Frontal cortex (tissue), 4 donors: Measurements from ENCODE around the gene KLK4. TPM values are rescaled to one million over a fixed set of nuclear protein-coding genes. Genes with fewer than 3 reads are reported as not detected.
"Not testable (repeated sequence)": the region's sequence is repeated elsewhere in the genome, so short reads cannot be mapped to it uniquely, and the experiment has no call there.

ENCODE experiments used
- DNase-seq, 2 donors: peaks; one replicate each; pipeline ENCODE4 v3.0.0; 2012; ENCODE audit warnings: low spot score in 2 of 2
- FAIRE-seq: peaks from 2 replicates; lab custom pipeline; 2012; peaks lifted over from hg19 to GRCh38; lab: Jason Lieb, UNC
- total RNA-seq: library from RNA; depleted of rRNA; stranded (reverse); fragments of >200 nt; gene quantifications from one replicate; pipeline ENCODE4 v1.2.3, GENCODE V29; 2014
- donor health status: control.
- donor health status: control.
- donor health status: control.

The KLK4 gene
- total RNA-seq, 1 donor from 2014 or later = not detected

GRCh38 chr19:50921426-50922316 is 10.5 kb upstream of the KLK4 start:
- DNase-seq = no peak
- no peak for FAIRE-seq

DNA sequence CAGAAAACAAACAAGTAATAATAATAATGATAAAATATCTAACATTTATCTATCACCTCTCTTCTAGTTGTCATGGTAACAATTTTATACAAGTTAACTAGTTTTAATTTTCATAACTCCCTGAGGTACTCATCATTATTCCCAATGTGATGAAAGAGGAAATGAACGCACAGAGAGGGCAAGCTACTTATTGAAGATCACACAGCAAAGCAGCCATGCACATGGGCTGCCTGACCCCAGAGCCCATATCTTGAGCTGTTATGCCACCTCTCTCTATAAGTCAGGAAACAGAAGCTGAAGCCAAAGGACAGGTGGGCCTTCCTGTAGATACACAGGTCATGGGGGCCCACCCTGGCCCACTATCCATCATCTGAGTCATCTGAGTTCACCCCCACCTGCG is 4.9 kb upstream of the KLK4 start:
- DNase-seq (no peak), FAIRE-seq (no peak)

DNA sequence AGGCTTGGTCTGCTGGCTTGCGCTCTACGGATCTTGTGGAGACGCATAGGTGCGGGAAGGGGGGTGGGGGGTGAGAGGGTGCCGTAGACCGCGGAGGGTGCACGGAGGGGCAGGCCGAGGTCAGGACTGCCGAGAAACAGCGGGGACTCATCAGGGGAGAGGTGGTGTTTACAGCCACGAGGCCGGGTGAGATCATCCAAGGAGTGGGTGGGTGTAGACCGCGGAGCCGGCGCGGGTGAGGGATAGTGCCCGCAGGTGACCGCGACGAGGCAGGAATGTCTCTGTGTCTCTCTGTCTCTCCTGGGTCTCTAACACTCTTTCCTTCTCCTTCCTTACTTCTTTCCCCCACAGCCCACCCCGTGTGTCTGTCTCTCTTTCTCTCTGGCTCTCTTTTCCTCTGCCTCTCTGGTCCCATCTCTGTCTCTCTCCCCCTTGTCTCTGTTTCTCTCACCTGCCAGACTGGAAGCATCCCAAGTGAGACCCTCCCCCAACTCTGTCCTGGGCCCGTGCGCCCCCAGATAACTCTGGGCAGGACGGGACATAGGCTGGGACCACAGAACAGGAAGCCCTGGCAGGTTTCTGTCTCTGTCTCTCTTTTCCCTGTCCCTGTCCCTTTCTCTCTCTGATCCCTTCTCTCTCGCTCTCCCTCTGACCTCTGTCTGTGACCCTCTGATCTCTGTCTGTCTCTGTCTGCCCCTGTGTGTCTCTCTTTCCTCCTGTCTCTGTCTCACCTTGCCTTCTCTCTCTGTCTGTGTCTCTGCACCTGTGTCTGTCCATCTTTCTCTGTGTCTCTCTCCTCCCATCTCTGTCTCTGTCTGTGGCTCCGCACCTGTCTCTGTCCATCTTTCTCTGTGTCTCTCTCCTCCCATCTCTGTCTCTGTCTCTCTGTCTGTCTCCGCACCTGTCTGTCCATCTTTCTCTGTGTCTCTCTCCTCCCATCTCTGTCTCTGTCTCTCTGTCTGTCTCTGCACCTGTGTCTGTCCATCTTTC is 1.8 kb upstream of the KLK4 start:
- FAIRE-seq (no peak), DNase-seq (no peak)

GRCh38 chr19:50912102-50912599 is 956 bp upstream of the KLK4 start:
- no peak for DNase-seq
- no peak for FAIRE-seq

DNA sequence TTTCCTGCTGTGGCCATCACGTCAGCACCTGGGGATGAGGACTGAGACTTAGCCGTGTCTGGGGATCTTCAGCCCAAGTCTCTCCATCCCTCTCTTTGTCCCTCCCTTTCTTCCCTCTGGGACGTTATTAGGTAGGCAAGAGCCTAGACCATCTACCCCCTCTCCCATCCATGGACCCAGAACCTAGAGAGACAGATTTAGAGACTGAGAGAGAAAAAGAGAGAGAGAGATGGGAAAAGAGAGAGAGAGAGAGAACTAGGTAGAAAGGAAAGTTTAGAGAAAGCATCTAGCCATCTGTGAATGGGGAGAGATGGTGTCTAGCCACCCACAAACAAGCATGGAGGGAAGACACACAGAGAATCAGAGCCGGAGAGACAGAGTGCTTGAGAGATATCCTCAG is 473 bp downstream of the KLK4 start:
- DNase-seq = no peak
- FAIRE-seq = no peak

DNA sequence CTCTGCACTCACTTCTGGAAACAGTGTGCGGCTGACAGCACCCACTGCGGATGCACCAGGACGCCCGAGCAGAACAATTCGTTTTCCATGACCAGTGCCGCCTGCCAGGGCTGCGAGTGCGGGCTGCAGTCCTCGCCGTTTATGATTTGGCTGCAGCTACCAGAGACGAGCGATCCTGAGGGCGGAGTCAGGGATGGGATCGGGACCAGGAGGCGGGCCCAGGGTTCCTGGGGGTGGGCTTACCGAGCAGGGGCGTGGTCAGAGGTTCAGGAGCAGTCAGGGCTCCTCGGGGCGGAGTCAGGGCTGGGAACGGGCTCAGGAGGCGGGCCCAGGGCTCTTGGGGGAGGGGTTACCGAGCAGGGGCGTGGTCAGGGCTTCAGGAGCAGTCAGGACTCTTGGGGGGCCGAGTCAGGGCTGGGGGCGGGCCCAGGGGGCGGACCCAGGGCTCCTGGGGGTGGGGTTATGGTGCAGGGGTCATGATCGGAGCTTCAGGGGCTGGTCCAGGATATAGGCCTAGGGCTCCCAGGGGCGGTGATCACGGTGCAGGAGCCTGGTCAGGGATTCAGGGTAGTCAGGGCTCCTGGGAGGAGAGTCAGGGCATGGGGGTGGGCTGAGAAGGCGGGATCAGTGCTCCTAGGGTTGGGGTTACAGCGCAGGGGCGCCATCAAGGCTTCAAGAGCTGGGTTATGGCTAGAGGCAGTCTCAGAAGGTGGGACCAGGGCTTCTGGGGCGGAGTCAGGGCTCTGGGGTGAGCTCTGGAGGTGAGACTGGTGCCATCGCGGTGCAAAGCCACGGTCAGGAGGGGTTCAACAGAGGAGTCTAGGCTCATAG is 1.7 kb downstream of the KLK4 start:
- DNase-seq (peak in 1 of 2 donors; percentile 36), FAIRE-seq (no peak)

DNA sequence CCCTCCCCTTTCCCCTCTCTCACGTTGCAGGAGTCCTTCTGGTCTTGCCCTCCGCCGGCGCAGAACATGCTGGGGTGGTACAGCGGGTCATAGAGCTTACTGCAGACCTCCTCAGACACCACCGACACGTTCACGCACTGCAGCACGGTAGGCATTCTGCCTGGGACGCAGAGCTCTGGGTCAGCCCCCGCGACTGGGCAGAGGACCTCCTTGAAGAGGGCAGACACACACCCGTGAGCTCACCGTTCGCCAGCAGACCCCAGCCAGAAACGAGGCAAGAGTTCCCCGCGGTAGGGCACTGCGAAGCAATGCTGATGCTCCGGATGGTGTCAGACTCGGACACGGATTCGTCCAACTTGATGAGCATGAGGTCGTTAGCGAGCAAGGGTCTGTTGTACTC is 2.9 kb downstream of the KLK4 start:
- no peak for DNase-seq
- FAIRE-seq = no peak

- no peak for FAIRE-seq
- DNase-seq = no peak
Observed at GRCh38 chr19:50906217-50906616, 5.0 kb downstream of the KLK4 start.

DNA sequence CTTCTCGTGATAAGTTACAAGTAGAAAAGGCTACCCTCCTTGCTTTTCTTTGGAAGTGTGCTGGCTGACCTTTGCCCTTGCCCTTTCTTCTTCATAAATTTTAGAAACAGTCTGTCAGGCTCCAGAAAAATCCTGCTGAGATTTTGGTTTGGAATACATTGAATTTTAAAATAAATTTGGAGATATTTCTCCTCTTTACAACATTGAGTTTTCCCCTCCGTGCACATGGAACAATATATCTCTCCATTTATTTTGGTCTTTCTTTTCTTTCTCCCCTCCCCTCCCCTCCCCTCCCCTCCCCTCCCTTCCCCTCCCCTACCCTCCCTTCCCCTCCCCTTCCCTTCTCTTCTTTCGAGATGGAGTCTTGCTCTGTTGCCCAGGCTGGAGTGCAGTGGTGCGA is 8.6 kb downstream of the KLK4 start:
- no peak for FAIRE-seq

GRCh38 chr19:50899569-50899968 is 11.6 kb downstream of the KLK4 start:
- no peak for FAIRE-seq

More for the DNA sequence above, 8.6 kb downstream of the KLK4 start:
- DNase-seq = no peak

DNA sequence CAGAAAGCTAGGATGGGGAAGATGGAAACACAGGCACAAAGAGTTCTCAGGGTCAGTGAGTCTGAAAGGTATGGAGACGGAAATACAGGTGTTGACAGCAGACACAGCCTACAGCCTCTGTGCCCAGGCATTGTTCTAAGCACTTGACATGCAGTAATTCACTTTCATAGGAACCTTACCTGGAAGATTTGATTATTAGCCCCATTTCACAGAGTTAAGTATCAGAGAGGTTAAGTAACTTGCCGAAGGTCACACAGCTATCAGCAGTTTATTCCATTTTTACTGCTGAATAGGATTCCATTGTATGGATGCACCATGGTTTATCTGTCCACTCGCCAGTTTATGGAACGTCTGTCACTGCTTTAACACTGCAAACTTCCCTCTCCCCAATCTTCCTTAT is 13.2 kb downstream of the KLK4 start:
- no peak for FAIRE-seq
- DNase-seq = no peak

More at GRCh38 chr19:50899569-50899968, 11.6 kb downstream of the KLK4 start:
- no peak for DNase-seq

DNA sequence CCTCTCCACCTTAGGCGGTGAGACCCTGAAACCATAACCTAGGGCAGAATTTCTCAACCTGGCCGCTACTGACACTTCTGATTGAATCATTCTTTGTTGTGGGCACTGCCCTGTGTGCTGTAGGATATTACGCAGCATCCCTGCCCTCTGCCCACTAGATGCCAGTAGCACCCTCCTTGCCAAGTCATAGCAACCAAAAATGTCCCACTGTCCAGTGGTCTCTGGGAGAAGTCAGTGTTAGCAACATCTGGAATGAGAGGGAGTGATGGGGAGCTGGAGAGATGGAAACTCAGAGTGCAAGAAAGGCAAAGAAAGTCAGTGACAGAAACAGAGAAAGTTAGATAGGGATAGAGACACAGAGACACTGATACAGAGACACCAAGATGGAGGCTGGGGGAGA is 13.6 kb downstream of the KLK4 start:
- DNase-seq = no peak
- no peak for FAIRE-seq

DNA sequence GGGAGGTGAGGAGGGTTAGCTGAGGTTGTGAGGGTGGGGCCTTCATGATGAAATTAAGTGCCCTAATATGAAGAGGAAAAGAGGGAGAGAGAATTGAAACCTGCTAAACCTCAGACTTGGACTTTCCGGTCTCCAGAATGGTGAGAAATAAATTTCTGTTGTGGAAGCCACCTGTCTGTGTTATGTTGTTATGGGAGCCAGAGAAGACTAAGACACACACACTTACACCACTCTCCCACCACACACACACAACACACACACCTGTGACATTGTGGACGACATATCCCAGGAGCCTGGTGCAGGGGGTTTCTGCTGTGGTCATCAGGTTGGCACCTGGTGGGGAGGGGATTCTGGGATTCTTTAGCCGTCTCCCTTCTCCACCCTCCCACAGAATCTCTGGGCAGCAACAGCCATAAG is 14.0 kb downstream of the KLK4 start:
- DNase-seq (no peak), FAIRE-seq (no peak)

GRCh38 chr19:50896591-50897190 is 14.5 kb downstream of the KLK4 start:
- FAIRE-seq = no peak
- no peak for DNase-seq

- FAIRE-seq = not testable (repeated sequence)
Observed at GRCh38 chr19:50896089-50896590, 15.1 kb downstream of the KLK4 start.

GRCh38 chr19:50894478-50895356 is 16.5 kb downstream of the KLK4 start:
- no peak for DNase-seq
- FAIRE-seq = no peak

More at GRCh38 chr19:50896089-50896590, 15.1 kb downstream of the KLK4 start:
- not testable (repeated sequence) for DNase-seq

DNA sequence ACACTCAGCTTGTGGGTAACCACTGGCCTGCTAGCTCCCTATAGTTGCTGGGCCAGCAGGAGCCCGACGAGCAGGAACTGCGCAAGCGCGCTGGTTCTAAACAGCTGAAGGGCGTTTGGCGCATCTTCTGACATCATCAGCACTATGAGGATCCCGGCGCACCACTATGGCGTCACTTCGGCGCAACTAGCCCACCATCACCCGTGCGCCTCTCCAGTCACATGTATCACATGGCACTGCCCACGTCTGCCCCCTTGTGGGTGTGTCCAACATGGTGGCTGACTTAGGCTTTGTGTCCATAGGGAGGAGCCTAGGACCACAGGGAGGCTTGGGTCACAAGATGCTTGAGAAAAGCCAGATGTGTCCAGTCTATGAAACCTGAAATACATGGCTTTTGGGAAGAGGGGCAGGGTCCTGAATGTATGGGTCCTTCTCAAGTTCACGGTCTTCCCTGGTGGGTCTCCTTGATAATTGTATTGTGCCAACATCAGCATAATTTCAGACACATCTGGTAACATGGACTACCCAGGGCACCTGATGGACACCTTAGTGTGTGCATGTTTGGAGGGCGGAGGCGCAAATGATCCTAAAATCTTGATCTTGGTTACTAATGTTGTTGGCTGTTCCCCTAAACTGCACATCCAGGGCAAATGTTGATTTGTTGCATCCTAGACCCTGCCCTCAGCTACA is 18.0 kb downstream of the KLK4 start:
- DNase-seq = no peak
- no peak for FAIRE-seq
